ENCODE results near the gene TRAF3IP1.

TRAF3IP1 gene

DNA sequence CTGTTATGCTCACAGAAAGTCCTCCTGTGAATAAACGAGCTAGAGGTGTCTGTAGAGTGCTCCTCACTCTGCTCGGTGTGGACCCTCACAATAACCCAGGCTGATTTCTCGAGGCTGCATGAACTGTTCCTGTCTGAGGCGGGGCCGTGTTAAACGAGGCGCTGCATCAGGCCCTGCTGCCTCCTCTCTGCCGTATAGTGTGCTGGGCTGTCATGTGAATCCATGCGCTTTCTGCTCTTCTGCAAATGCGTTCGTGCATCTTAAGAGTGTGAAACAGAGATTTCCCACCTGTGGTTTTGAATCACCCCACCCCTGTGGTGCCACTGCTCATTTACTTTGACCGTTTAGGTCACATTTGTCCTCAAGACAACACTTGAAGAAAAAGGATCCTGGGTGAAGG, 26.2 kb downstream of the TRAF3IP1 start:
- Histone ChIP-seq H3K4me1 (no peaks in the 10 kb centered on the region), H3K9me3 (no peaks in the 10 kb centered on the region), H3K36me3 (peaks cover 10 to 46% (median 39%) of the 10 kb centered on the region in 3 donors), H3K27me3 (no peaks in the 10 kb centered on the region), H3K27ac (no peak overlapping the region), H3K4me3 (no peak overlapping the region)
- DNase-seq = no peak
- TF ChIP-seq, protein P1, sequence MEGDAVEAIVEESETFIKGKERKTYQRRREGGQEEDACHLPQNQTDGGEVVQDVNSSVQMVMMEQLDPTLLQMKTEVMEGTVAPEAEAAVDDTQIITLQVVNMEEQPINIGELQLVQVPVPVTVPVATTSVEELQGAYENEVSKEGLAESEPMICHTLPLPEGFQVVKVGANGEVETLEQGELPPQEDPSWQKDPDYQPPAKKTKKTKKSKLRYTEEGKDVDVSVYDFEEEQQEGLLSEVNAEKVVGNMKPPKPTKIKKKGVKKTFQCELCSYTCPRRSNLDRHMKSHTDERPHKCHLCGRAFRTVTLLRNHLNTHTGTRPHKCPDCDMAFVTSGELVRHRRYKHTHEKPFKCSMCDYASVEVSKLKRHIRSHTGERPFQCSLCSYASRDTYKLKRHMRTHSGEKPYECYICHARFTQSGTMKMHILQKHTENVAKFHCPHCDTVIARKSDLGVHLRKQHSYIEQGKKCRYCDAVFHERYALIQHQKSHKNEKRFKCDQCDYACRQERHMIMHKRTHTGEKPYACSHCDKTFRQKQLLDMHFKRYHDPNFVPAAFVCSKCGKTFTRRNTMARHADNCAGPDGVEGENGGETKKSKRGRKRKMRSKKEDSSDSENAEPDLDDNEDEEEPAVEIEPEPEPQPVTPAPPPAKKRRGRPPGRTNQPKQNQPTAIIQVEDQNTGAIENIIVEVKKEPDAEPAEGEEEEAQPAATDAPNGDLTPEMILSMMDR (IDR thresholded peaks at IDR 0.05) = no peak
- intact Hi-C loops (cut with DNase I; ENCODE audit: low total_unique reads) = no loop called here

DNA sequence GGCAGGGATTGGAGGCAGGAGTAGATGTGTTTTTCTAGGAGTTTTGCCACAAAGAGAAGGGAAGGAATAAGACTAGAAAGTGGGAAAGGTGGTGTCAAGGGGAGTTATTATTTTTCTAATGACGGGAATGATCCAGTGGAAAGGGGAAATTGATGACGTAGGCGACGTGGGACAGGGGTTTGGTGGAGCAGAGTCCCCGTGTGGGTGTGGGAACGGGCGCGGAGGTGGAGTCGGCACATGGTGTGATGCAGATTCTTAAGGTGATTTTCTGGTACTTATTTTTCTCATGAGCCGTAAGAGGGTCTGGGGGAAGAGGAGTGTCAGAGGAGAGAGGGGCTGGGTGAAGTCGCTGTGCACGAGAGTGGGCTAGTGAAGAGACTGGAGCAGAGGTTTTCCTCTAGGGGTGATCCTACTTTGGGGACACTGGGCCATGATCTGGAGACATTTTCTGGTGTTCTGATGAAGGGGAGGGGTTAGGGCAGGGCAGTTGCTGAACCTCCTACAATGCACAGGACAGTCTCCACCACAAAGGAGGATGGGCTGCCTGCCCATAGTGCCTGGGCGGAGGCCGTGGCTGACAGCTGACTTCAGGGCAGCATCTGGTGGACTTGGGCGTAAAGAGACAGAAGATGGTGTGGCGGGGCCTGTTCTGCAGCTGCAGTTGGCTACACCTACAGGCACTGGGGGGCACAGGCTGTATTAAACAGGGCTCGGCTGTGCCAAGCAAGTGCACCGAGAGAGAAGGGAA, 30.0 kb downstream of the TRAF3IP1 start:
- Histone ChIP-seq H3K9me3 (no peaks in the 10 kb centered on the region), H3K4me1 (no peaks in the 10 kb centered on the region)

DNA sequence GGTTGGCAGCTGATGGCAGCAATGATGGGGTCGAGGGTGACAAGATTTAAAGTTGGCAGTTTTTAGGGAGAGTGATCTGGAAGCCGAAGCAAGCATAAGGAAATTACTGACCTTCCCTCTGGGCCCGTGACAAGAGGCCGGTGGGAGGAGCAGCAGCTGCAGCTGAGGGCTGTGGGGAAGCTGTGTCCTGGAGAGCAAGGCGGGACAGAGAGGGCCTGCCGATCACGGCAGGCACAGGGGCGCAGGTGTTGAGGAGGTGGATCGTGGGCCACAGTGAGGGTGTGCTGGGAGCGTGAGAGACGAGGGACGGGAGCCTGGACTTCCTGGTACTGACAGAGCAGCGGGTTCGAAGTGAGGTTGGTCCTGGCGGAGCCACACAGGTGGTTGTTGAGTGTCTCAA, 31.0 kb downstream of the TRAF3IP1 start:
- TF ChIP-seq, protein P1 (IDR thresholded peaks at IDR 0.05) = no peak
- no peaks in the 10 kb centered on the region for H3K4me1 ChIP-seq
- no peak overlapping the region for H3K27ac ChIP-seq
- no peaks in the 10 kb centered on the region for H3K27me3 ChIP-seq
- peaks cover 10 to 87% (median 42%) of the 10 kb centered on the region in 3 donors for H3K36me3 ChIP-seq
- no peak overlapping the region for H3K4me3 ChIP-seq
- no peak for DNase-seq
- no peaks in the 10 kb centered on the region for H3K9me3 ChIP-seq
- intact Hi-C loops (cut with DNase I; ENCODE audit: low total_unique reads) = no loop called here

More for the DNA sequence above, 30.0 kb downstream of the TRAF3IP1 start:
- Histone ChIP-seq H3K27ac (no peak overlapping the region), H3K36me3 (peaks cover 10 to 84% (median 46%) of the 10 kb centered on the region in 3 donors), H3K27me3 (no peaks in the 10 kb centered on the region), H3K4me3 (no peak overlapping the region)
- no peak for DNase-seq
- TF ChIP-seq, protein P1 (IDR thresholded peaks at IDR 0.05) = no peak
- intact Hi-C loops (cut with DNase I; ENCODE audit: low total_unique reads) = no loop called here

DNA sequence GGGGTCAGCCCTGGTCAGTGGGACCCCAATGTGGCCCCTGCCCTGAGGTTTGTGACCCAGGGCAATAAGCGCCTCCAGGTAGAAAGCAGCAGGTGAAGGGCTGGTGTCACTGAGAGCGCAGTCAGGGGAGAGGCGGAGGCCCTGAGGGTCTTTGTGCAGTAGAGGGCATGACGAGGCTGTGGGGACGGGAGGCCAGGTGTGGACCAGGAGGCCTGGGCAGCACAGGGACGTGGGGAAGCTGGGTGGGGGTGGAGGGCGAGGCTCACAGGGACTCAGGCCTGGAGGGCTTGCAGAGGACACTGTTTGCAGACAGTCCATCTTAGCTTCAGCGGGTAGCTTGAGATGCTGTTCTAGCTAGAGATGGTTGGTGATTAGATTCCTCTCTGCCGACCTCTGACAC, 32.0 kb downstream of the TRAF3IP1 start:
- Histone ChIP-seq H3K9me3 (no peaks in the 10 kb centered on the region), H3K4me3 (no peak overlapping the region), H3K27me3 (no peaks in the 10 kb centered on the region), H3K4me1 (no peaks in the 10 kb centered on the region), H3K27ac (no peak overlapping the region), H3K36me3 (peaks cover 10 to 87% (median 37%) of the 10 kb centered on the region in 3 donors)
- intact Hi-C loops (cut with DNase I; ENCODE audit: low total_unique reads) = no loop called here
- TF ChIP-seq, protein P1 (IDR thresholded peaks at IDR 0.05) = no peak
- no peak for DNase-seq

DNA sequence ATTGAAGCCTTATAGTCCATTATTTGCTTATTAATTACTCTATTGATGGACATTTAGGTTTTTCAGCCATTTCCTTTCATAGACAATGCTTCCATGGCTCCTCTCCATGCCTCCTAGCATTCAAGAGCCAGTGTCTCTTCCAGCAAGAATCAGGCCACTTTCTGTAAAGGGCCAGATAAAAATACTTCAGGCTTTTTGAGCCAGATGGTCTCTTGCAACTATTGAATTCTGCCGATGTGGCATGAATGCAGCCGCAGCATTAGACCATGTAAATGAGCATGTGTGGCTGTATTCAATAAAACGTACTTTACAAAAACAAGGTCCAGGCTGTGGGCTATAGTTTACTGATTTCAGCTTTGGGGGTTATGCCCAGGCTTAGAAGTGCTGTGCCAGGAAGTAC, 38.5 kb downstream of the TRAF3IP1 start:
- H3K4me3 ChIP-seq = no peak overlapping the region
- no peaks in the 10 kb centered on the region for H3K4me1 ChIP-seq
- DNase-seq = no peak
- no peak overlapping the region for H3K27ac ChIP-seq
- intact Hi-C loops (cut with DNase I; ENCODE audit: low total_unique reads) = no loop called here
- no peaks in the 10 kb centered on the region for H3K27me3 ChIP-seq
- H3K36me3 ChIP-seq = peaks cover 20 to 77% (median 28%) of the 10 kb centered on the region in 3 donors
- TF ChIP-seq, protein P1 (IDR thresholded peaks at IDR 0.05) = no peak
- H3K9me3 ChIP-seq = no peaks in the 10 kb centered on the region

Data from tibial artery (tissue), 4 donors.